ENCODE measurements around the gene ARL15. TPM values are rescaled to one million over a fixed set of nuclear protein-coding genes. Genes with fewer than 3 reads are reported as not detected.

The ARL15 gene
- total RNA-seq, 2 experiments from 2014 or later: 5.7 to 6.3 TPM

GRCh38 chr5:54205453-54205852 lies 104.9 kb downstream of the ARL15 start:
- Mint-ChIP-seq H3K4me3 (no peak overlapping the region), H3K4me1 (ENCODE audit: low read depth) (peaks cover 4% of the 10 kb centered on the region), H3K27me3 (no peaks in the 10 kb centered on the region), H3K27ac (no peak overlapping the region), H3K36me3 (ENCODE audit: low read depth) (peaks cover 18% of the 10 kb centered on the region), H3K9me3 (peaks cover 18% of the 10 kb centered on the region)
- ATAC-seq: no peak
- ChIA-PET CTCF (no interaction called here), POLR2A (no interaction called here)
- no peak for TF ChIP-seq CTCF (IDR thresholded peaks at IDR 0.05)
- intact Hi-C loops (cut with micrococcal nuclease): no loop called here
- no peak for DNase-seq

- CTCF ChIA-PET: no interaction called here
Observed at GRCh38 chr5:54197018-54197417, 113.4 kb downstream of the ARL15 start.

GRCh38 chr5:54195701-54196100 lies 114.7 kb downstream of the ARL15 start:
- H3K9me3 Mint-ChIP-seq: no peaks in the 10 kb centered on the region
- H3K27me3 Mint-ChIP-seq: no peaks in the 10 kb centered on the region
- POLR2A ChIA-PET: interaction anchor here (0.8 to 0.9 kb wide), 2 partner anchors 9 to 12 kb away, joined by 3 read pairs; no protein-coding TSS in a partner anchor
- DNase-seq (no peak), ATAC-seq (no peak)
- peaks cover 3% of the 10 kb centered on the region for H3K36me3 Mint-ChIP-seq (ENCODE audit: low read depth)
- no peak for TF ChIP-seq CTCF (IDR thresholded peaks at IDR 0.05)
- CTCF ChIA-PET: no interaction called here
- H3K27ac Mint-ChIP-seq: no peak overlapping the region
- no peak overlapping the region for H3K4me3 Mint-ChIP-seq
- intact Hi-C loops (cut with micrococcal nuclease): no loop called here
- peaks cover 3% of the 10 kb centered on the region for H3K4me1 Mint-ChIP-seq (ENCODE audit: low read depth)

More at GRCh38 chr5:54197018-54197417, 113.4 kb downstream of the ARL15 start:
- H3K4me3 Mint-ChIP-seq: no peak overlapping the region
- no peak for TF ChIP-seq CTCF (IDR thresholded peaks at IDR 0.05)
- H3K36me3 Mint-ChIP-seq (ENCODE audit: low read depth): peaks cover 10% of the 10 kb centered on the region
- intact Hi-C loops (cut with micrococcal nuclease): no loop called here
- POLR2A ChIA-PET: no interaction called here
- no peak overlapping the region for H3K27ac Mint-ChIP-seq
- peaks cover 3% of the 10 kb centered on the region for H3K4me1 Mint-ChIP-seq (ENCODE audit: low read depth)
- H3K27me3 Mint-ChIP-seq: no peaks in the 10 kb centered on the region
- ATAC-seq (no peak), DNase-seq (no peak)
- H3K9me3 Mint-ChIP-seq: peaks cover 9% of the 10 kb centered on the region

GRCh38 chr5:54194318-54194717 lies 116.1 kb downstream of the ARL15 start:
- no peak for DNase-seq
- TF ChIP-seq CTCF (IDR thresholded peaks at IDR 0.05): no peak
- CTCF ChIA-PET: interaction anchor here (0.7 to 1.4 kb wide), 4 partner anchors 15 to 40 kb away, joined by 3 to 4 read pairs (median 3); no protein-coding TSS in a partner anchor
- POLR2A ChIA-PET: no interaction called here
- H3K4me1 Mint-ChIP-seq (ENCODE audit: low read depth): peaks cover 3% of the 10 kb centered on the region
- no peak for ATAC-seq
- no peak overlapping the region for H3K4me3 Mint-ChIP-seq
- H3K9me3 Mint-ChIP-seq: no peaks in the 10 kb centered on the region
- no peak overlapping the region for H3K27ac Mint-ChIP-seq
- intact Hi-C loops (cut with micrococcal nuclease): no loop called here
- no peaks in the 10 kb centered on the region for H3K27me3 Mint-ChIP-seq
- H3K36me3 Mint-ChIP-seq (ENCODE audit: low read depth): no peaks in the 10 kb centered on the region

- ChIA-PET POLR2A (no interaction called here), CTCF (no interaction called here)
- Mint-ChIP-seq H3K27me3 (no peaks in the 10 kb centered on the region), H3K36me3 (ENCODE audit: low read depth) (no peaks in the 10 kb centered on the region), H3K9me3 (no peaks in the 10 kb centered on the region), H3K4me3 (no peak overlapping the region), H3K4me1 (ENCODE audit: low read depth) (no peaks in the 10 kb centered on the region), H3K27ac (no peak overlapping the region)
- no peak for TF ChIP-seq CTCF (IDR thresholded peaks at IDR 0.05)
- ATAC-seq (no peak), DNase-seq (no peak)
- intact Hi-C loops (cut with micrococcal nuclease): no loop called here
Observed at GRCh38 chr5:54187694-54188093, 122.7 kb downstream of the ARL15 start.

Data from activated CD8-positive, alpha-beta T cell treated with anti-CD3 and anti-CD28 coated beads for 36 hours (primary cell).